Left lung (tissue), 10 donors: ENCODE measurements around the gene UNC13A. TPM values are rescaled to one million over a fixed set of nuclear protein-coding genes. Genes with fewer than 3 reads are reported as not detected.
A peak's percentile ranks its signal among the peaks of the same experiment; 100 is the strongest.

Experiments
- ATAC-seq: fragments of 200-7000 bp; cut with Tn5 transposase; one replicate; pipeline ENCODE4 v1.9.1; 2020; ENCODE audit warnings: moderate library complexity
- DNase-seq, 4 donors: peaks; one replicate each; pipeline ENCODE4 v3.0.0-alpha.2; 2013 to 2020
- H3K27ac ChIP-seq, 2 donors: fragments of 200-600 bp; sonication (generic) in 1 of 2; one replicate each; pipeline versions ENCODE4 v1.5.0 to v1.8.0; 2020 to 2021
- H3K27me3 ChIP-seq, 2 donors: fragments of 200-600 bp; sonication (generic) in 1 of 2; one replicate each; pipeline versions ENCODE4 v1.5.0 to v1.8.0; 2020 to 2021
- H3K36me3 ChIP-seq, 2 donors: fragments of 200-600 bp; sonication (generic) in 1 of 2; one replicate each; pipeline versions ENCODE4 v1.5.0 to v1.8.0; 2020 to 2021
- H3K4me1 ChIP-seq, 2 donors: fragments of 200-600 bp; one replicate each; pipeline ENCODE4 v1.8.0; 2021
- H3K4me3 ChIP-seq, 2 donors: fragments of 200-600 bp; sonication (generic) in 1 of 2; one replicate each; pipeline versions ENCODE4 v1.5.0 to v1.8.0; 2020 to 2021; ENCODE audit warnings: mild to moderate bottlenecking in 1 of 2
- H3K9me3 ChIP-seq, 2 donors: fragments of 200-600 bp; sonication (generic) in 1 of 2; one replicate each; pipeline versions ENCODE4 v1.5.0 to v1.8.0; 2020 to 2021
- CTCF ChIP-seq, 2 donors: fragments of 200-600 bp; sonication (generic) in 1 of 2; IDR thresholded peaks; one replicate each; pipeline versions ENCODE4 v1.5.0 to v1.8.0; 2021; ENCODE audit warnings: antibody characterized with exemption in 2 of 2
- intact Hi-C, 2 donors: fragments of 100-400 bp; cut with DNase I; formaldehyde crosslinking; loops; one replicate each; pipeline versions ENCODE4 v1.11.2 to v1.14.2; 2022
- polyA plus RNA-seq, 6 donors: library from polyadenylated mRNA; unstranded; fragments of 120-200 nt; gene quantifications; one replicate each; pipeline ENCODE4 v1.2.1, GENCODE V29; 2013; ENCODE audit not compliant: insufficient read length in 6 of 6
- total RNA-seq, 2 donors: library from RNA; stranded (reverse); fragmentation: NEBNext Ultra II Directional; extraction: Animal tissue kit (Norgen Biotek cat#: 25700); gene quantifications; one replicate each; pipeline ENCODE4 v1.2.1, GENCODE V29; 2021
- donor health status: DM: no; HTN: yes; CAD: no.
- donor health status: DM: no; HTN: no; CAD: no.

Gene UNC13A
- total and polyA plus RNA-seq, 8 donors, result 0.15 to 0.98 (median 0.56) TPM

- H3K27me3 ChIP-seq, result no peaks in the 10 kb centered on the region
- peaks cover 0 to under 1% of the 10 kb centered on the region in 2 donors for H3K9me3 ChIP-seq
- H3K4me1 ChIP-seq, result no peaks in the 10 kb centered on the region
- TF ChIP-seq CTCF (IDR thresholded peaks at IDR 0.05), result no peak
- intact Hi-C loops, result no loop called here
- H3K27ac ChIP-seq, result no peak overlapping the region
- no peak overlapping the region for H3K4me3 ChIP-seq
- no peak for ATAC-seq
- H3K36me3 ChIP-seq, result no peaks in the 10 kb centered on the region
- DNase-seq, result peak in 1 of 4 donors; percentile 10
These were observed 61.0 kb downstream of the UNC13A start for GRCh38 chr19:17627161-17627560.

- DNase-seq, result peak in 1 of 4 donors; percentile 61
- H3K27ac ChIP-seq, result no peak overlapping the region
- no peak for ATAC-seq
- no peak for TF ChIP-seq CTCF (IDR thresholded peaks at IDR 0.05)
- no peak overlapping the region for H3K4me3 ChIP-seq
- H3K9me3 ChIP-seq, result peaks cover 0 to 7% of the 10 kb centered on the region in 2 donors
- intact Hi-C loops, result no loop called here
- no peaks in the 10 kb centered on the region for H3K4me1 ChIP-seq
- H3K27me3 ChIP-seq, result no peaks in the 10 kb centered on the region
- no peaks in the 10 kb centered on the region for H3K36me3 ChIP-seq
These were observed 61.6 kb downstream of the UNC13A start for GRCh38 chr19:17626456-17627015.

- intact Hi-C loops, result no loop called here
- Histone ChIP-seq H3K4me1 (no peaks in the 10 kb centered on the region), H3K27ac (no peak overlapping the region), H3K9me3 (peaks cover 0 to 7% of the 10 kb centered on the region in 2 donors), H3K27me3 (no peaks in the 10 kb centered on the region), H3K36me3 (no peaks in the 10 kb centered on the region), H3K4me3 (no peak overlapping the region)
- DNase-seq (no peak), ATAC-seq (no peak)
- TF ChIP-seq CTCF (IDR thresholded peaks at IDR 0.05), result no peak
These were observed 62.2 kb downstream of the UNC13A start for GRCh38 chr19:17625980-17626379.

- no peak overlapping the region for H3K4me3 ChIP-seq
- ATAC-seq, result no peak
- intact Hi-C loops, result no loop called here
- H3K4me1 ChIP-seq, result no peaks in the 10 kb centered on the region
- no peak for TF ChIP-seq CTCF (IDR thresholded peaks at IDR 0.05)
- no peak overlapping the region for H3K27ac ChIP-seq
- H3K9me3 ChIP-seq, result peaks cover 0 to 7% of the 10 kb centered on the region in 2 donors
- no peak for DNase-seq
- H3K27me3 ChIP-seq, result no peaks in the 10 kb centered on the region
- H3K36me3 ChIP-seq, result no peaks in the 10 kb centered on the region
These were observed 63.1 kb downstream of the UNC13A start for GRCh38 chr19:17625043-17625442.

GRCh38 chr19:17624314-17624991 lies 63.7 kb downstream of the UNC13A start:
- H3K27ac ChIP-seq, result no peak overlapping the region
- H3K36me3 ChIP-seq, result no peaks in the 10 kb centered on the region
- no peak overlapping the region for H3K4me3 ChIP-seq
- peaks cover 0 to 7% of the 10 kb centered on the region in 2 donors for H3K9me3 ChIP-seq
- intact Hi-C loops, result no loop called here
- ATAC-seq (no peak), DNase-seq (peak in 1 of 4 donors; percentile 43)
- no peaks in the 10 kb centered on the region for H3K4me1 ChIP-seq
- TF ChIP-seq CTCF (IDR thresholded peaks at IDR 0.05), result no peak
- no peaks in the 10 kb centered on the region for H3K27me3 ChIP-seq
